HG03097 (cell line): Measurements from ENCODE around the gene GPRC5A.
"Not testable (repeated sequence)": the region's sequence is repeated elsewhere in the genome, so short reads cannot be mapped to it uniquely, and the experiment has no call there.

Experiments used
- ATAC-seq: cut with Tn5 transposase; IDR thresholded peaks from one replicate; pipeline ENCODE4 v1.9.1; 2021; ENCODE audit not compliant: unreplicated experiment, low FRiP score

The GPRC5A gene, protein sequence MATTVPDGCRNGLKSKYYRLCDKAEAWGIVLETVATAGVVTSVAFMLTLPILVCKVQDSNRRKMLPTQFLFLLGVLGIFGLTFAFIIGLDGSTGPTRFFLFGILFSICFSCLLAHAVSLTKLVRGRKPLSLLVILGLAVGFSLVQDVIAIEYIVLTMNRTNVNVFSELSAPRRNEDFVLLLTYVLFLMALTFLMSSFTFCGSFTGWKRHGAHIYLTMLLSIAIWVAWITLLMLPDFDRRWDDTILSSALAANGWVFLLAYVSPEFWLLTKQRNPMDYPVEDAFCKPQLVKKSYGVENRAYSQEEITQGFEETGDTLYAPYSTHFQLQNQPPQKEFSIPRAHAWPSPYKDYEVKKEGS

DNA sequence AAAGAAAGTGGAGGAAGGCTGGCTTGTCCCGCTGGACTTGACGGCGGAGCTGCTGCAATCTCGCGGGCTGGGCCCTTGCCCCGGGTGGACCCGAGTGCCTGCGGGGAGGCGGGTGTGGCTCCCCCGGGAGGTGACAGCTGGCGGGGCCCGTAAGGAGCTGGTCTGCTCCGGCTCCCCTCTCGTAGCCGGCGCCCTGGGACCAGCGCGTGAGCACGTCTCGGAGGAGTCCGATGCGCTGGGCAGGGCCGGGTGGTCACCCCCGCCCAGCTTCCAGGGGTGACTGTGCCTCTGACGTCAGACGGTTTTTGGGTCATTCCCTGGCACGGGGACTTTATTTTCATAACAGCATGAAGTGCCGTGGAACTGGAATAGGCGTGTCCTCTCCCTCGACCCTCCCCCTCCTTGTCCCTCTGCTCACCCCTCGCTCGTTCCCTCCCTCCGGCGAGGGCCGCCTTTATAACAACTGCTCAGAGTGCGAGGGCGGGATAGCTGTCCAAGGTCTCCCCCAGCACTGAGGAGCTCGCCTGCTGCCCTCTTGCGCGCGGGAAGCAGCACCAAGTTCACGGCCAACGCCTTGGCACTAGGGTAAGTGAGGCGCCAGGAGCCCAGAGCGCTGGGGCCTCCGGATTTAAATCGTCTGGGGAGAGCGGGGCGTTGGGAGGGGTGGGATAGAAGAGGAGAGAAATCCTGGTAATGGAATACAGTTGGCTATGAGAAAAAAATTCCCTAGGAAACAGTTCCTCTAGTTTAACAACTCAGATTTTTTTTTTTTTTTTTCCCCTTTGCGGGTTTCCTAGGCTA lies at the start of gene GPRC5A:
Gene GPRC5A (plus strand): TSS at position 483 of the 801 bp plus-strand sequence. CDS start 16,688 bp downstream, outside the sequence.
- ATAC-seq: no peak

GRCh38 chr12:12845794-12846243 lies 45.5 kb upstream of the GPRC5A start:
- ATAC-seq: no peak

GRCh38 chr12:12846780-12847179 lies 44.6 kb upstream of the GPRC5A start:
- not testable (repeated sequence) for ATAC-seq

DNA sequence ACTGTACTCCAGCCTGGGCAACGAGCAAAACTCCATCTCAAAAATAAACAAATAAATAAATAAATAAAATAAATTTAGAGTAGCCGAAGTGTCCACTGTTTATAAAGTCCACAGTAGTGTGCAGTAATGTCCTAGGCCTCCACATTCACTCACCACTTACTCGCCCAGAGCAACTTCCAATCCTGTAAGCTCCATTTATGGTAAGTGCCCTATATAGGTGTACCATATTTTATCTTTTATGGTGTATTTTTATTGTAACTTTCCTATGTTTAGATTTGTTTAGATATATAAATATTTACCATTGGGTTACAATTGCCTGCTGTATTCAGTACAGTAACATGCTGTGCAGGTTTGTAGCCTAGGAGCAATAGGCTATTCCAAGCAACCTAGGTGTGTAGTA lies 37.9 kb upstream of the GPRC5A start:
- no peak for ATAC-seq

- no peak for ATAC-seq
These were observed 31.7 kb upstream of the GPRC5A start for GRCh38 chr12:12859690-12860089.

DNA sequence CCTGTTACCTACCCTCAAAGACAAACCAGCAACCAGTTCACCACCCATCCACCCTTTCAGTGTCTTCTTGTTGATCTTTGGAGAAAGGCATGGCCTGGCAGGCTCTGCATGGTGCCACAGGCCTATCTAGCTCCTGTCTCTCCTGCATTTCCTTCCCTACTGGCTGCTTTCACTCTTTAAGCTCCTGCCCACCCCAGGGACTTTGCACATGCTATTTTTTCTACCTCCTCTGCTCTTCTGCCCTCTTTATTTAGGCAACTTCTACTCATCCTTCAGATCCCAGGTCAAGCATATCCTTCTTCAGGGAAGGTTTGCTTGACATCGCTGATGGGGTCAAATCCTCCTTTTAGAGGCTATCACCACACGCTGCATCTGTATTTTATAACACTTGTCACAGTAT lies 27.1 kb upstream of the GPRC5A start:
- no peak for ATAC-seq

DNA sequence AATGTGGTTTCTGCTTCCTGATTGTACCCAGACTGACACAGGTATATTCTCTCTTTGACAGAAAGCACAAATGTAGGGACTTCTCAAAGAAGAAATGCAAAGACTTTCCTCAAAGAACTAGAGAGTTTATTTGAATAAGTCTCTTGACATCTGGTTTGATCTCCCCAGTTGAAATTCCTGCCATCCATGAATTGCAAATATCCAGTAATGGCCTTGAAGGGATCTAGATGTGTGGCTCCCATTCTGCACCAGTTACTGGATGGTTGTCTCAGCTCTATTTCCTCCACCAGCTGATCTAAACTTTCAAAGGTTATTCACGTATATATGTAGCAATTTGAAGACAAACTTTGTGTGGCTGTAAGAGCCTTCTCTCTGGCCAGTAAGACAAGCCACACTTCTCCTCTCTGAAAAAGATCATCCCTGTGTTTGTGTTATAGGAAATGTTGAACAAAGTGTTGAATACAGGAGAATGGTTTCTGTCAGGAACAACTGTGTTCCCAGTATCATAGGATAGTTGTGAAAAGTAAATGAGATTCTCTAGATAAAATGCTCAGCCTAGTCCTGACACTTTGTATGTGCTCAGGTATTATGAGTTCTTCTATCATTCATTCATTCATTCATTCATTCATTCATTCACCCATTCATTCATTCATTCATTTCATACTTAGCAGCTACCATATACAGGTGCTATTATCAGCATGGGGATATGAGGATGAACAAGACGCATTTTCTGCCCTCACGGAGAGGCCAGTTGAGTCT lies 22.7 kb upstream of the GPRC5A start:
- ATAC-seq: no peak

GRCh38 chr12:12870465-12870864 lies 20.9 kb upstream of the GPRC5A start:
- ATAC-seq: no peak

DNA sequence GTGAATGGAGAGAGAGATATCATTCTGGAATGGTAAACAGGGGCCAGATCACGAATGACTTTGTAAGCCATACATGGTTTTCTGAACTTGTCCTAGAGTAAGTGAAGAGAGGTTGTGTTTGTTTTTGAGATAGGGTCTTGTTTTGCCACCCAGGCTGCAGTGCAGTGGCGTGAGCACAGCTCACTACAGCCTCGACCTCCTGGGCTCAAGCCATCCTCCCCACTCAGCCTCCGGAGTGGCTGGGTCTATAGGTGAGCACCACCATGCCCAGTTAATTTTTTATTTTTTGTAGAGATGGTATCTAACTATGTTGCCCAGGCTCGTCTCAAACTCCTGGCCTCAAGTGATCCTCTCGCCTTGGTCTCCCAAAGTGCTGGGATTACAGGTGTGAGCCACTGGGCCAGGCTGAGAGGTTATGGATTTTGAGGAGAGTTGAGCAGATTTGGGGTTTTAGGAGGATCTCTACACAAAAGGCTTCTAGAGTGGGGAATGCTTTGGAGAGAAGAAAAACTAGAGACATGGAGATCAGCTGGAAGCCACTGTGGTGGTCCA lies 19.7 kb upstream of the GPRC5A start:
- ATAC-seq: no peak

- no peak for ATAC-seq
These were observed 19.0 kb upstream of the GPRC5A start for GRCh38 chr12:12872139-12872933.

DNA sequence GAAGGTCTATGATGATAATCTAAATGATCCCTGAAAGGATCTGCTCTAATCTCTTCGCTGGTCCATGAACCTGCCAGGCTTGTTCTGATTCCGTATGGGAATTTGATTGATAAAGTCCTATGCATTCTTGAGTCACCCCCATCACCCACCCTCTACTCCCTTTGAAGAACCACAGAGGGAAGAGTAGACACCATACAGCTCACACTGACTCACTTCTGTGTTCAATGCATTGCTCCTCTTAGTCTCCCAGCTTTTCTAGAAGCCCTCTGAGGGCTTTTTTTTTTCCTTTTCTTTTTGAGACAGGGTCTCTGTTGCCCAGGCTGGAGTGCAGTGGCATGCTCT lies 18.5 kb upstream of the GPRC5A start:
- ATAC-seq: no peak

- no peak for ATAC-seq
These were observed 17.3 kb upstream of the GPRC5A start for GRCh38 chr12:12874029-12874428.

DNA sequence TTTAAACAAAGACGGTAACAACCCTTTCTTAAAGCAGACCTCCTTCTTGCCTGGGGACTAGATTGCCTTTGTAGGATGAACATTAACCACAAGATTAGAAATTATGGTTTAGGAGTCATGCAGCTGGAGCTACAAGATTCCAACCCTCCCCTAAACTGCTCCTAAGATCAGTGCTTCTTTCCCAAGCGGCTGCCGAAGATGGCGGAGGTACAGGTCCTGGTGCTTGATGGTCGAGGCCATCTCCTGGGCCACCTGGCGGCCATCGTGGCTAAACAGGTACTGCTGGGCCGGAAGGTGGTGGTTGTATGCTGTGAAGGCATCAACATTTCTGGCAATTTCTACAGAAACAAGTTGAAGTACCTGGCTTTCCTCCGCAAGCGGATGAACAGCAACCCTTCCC lies 16.1 kb upstream of the GPRC5A start:
- ATAC-seq: not testable (repeated sequence)

GRCh38 chr12:12877153-12877768 lies 14.1 kb upstream of the GPRC5A start:
- no peak for ATAC-seq

DNA sequence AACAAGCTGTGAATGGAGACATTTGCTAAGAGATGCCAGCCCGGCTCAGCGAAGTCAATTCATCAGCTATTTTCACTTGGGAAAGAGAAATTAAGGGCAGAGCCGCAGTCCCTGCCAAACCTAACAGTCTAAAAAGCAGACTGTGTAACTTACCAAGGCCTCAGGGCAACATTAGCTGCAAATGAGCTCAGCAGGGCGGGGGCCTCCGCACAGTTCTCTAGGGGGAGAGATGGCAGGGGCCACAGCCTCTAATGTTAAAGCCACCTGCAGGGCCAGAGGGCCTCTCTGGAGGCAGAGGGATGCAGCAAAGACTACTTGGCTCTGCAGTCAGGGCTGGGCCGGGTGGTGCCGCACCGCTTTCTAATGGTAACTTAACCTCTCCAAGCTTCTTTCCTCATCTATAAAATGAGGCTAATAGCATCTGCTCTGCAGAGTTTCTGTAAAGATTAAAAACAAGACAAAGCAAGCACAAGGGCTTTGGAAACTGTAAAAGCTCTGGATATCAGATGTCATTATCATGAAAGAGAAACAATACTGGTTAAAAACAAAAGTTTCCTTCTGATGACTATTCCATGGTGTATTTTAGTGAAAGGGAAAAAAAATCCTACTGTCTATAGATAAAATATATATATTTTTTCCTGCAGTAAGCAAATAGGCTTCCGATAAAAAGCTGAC lies 13.4 kb upstream of the GPRC5A start:
- no peak for ATAC-seq

- no peak for ATAC-seq
These were observed 10.8 kb upstream of the GPRC5A start for GRCh38 chr12:12880537-12880936.

GRCh38 chr12:12881151-12881909 lies 10.0 kb upstream of the GPRC5A start:
- ATAC-seq: no peak

- no peak for ATAC-seq
These were observed 9.1 kb upstream of the GPRC5A start for GRCh38 chr12:12882288-12882687.
